HG03039 (cell line): ENCODE measurements around the gene TRMT10B.

Experiments
- ATAC-seq: cut with Tn5 transposase; IDR thresholded peaks from one replicate; pipeline ENCODE4 v1.9.1; 2021; ENCODE audit warnings: mild to moderate bottlenecking, moderate library complexity; ENCODE audit not compliant: unreplicated experiment

TRMT10B gene

GRCh38 chr9:37753489-37754190 is at the start of gene TRMT10B:
TSS of gene TRMT10B (plus strand) at chr9:37753805. CDS start at chr9:37761932, 8,127 bp downstream.
- ATAC-seq: peak; percentile 68

- ATAC-seq: no peak
These were observed 47.8 kb upstream of the TRMT10B start for GRCh38 chr9:37705787-37706186.

- ATAC-seq: no peak
These were observed 47.3 kb upstream of the TRMT10B start for GRCh38 chr9:37706290-37706689.

DNA sequence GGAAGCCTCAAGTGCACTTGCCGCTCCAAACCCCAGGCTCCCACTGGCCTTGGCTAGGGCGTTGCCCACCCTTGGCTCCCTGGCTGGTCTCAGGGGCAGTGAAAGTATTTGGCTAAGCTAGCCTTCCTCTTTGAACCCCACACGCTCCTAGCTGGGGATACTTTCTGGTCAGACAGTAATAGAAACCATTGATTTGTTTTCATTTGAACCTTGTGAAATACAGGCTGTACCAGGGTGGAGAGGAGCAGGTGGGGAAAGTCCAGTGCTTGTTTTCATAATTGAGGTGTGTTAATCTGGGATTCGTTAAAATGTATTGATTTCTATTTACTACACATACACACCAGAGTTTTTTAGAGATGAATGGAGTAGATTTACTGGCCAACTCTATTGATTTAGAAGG is 45.9 kb upstream of the TRMT10B start:
- ATAC-seq: no peak

- no peak for ATAC-seq
These were observed 43.6 kb upstream of the TRMT10B start for GRCh38 chr9:37710046-37710445.

GRCh38 chr9:37715260-37715659 is 38.3 kb upstream of the TRMT10B start:
- ATAC-seq: no peak

DNA sequence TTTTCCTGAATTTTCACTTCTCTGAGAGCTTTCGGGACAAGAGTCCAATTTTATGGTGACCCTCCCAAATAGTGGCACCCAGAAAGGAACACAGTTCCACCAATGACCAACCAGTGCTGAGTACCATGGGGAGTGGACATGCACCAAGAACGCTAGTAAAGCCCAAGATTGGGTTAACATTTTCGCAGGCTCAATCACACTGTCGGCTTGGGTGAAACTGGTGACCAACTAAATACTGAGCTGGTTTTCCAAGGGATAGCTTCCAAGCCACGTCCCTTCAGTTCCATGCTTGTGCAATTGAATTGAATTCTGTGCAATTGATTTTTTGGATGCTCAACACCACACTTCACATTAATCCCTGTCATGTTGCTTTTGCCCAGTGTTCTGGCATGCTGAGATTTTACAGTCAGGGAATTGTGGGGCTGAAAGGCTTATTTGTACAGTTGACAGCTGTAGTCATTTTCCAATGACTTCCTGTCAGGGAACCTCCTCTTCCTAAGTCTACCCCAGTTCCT is 37.6 kb upstream of the TRMT10B start:
- no peak for ATAC-seq

- ATAC-seq: no peak
These were observed 34.1 kb upstream of the TRMT10B start for GRCh38 chr9:37719526-37719925.

DNA sequence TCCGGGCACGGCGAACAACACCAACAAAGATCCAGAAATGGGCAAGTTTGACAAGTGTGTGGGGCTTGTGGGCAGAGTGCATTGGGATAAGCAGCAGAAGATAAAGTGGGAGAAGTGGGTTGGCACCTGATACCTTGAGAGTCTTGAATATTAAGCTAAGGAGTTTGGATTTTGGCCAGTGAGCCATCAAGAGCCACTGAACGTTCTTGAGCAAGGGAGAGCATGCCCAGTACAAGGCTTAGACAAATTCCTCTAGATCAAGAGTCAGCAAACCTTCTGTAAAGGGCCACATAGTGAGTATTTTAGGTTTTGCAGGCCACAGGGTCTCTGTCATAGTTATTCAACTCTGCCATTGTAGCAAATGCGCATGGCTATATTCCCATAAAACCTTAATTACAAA is 26.6 kb upstream of the TRMT10B start:
- ATAC-seq: no peak

DNA sequence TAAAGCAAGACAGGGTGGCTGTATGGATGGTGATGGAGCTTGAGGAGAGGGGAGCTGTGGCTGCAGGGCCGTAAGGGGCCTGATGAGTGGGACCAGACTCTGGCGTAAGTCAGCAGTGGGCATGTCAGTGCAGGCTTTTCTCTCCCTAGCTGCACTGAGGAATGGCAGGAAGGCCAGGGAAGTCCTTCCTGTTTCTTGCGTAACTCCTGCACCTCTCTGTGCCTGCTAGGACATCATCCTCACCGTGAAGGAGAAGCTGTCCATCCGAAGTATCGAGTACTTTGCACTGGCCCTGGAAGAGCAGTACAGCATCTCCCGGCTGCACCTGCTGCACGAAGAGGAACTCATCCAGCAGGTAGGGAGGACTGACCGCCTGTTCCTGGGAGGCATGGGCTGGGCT is 24.1 kb upstream of the TRMT10B start:
- ATAC-seq: no peak

- ATAC-seq: no peak
These were observed 23.3 kb upstream of the TRMT10B start for GRCh38 chr9:37730256-37730655.

DNA sequence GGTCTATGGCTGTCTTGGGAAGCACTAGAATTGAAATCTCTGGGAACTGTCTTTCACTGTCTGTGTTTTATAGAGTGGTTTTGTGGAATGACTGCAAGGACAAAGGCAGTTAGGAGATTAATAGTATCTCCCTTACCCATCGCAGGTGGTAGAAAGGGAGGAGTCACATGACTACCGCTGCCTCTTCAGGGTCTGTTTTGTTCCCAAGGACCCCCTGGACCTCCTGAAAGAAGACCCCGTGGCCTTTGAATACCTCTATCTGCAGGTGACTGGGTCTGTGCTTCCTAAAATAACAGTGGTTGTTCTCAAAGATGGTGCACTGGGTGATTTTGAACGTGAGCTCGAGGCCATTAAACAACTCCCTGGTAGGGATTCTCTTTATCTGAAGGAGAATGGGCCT is 22.8 kb upstream of the TRMT10B start:
- ATAC-seq: no peak

DNA sequence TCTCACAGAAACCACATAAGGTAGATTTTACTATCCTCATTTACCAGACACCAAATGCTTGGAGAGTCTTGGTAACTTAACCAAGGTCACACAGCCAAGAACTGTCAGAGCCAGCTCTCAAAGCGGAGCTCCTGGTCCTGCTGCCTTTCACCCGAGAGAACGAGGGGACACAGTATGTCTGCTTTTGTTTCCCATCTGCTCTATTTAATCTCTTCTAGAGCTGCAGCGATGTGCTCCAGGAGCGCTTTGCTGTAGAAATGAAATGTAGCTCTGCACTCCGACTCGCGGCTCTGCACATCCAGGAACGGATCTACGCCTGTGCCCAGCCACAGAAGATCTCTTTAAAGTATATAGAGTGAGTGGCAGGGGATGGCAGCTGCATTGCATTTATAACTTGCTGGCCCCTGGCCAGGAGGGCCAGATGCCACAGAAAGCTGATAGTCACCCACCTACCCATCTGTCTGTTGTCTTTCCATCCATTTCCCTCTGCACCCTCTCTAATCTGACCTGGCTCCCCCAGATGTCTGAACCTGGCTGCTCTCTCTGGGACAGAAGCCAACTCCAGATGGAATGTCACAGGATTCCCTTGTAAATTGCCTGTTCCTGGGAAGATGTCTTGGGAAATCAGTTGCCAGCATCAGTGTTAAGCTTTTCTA is 21.4 kb upstream of the TRMT10B start:
- no peak for ATAC-seq

DNA sequence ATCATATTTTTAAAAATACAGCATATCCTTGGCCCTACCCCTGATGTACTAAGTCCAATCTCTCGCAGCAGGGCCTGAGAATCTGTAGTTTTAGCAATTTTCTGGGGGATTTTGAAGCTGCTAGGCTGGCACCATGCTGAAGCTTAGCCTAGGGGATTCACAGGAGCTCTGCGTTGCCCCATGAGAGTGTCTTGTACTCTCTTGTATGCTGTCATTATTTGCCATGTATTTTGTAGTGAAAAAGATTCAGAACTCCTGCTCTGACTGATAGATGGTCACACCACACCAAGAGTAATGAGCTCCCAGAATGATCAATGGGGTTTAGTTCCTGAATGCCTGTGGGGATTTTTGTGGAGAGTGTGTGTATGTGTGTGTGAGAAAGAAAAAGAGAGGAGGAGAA is 20.7 kb upstream of the TRMT10B start:
- ATAC-seq: no peak

DNA sequence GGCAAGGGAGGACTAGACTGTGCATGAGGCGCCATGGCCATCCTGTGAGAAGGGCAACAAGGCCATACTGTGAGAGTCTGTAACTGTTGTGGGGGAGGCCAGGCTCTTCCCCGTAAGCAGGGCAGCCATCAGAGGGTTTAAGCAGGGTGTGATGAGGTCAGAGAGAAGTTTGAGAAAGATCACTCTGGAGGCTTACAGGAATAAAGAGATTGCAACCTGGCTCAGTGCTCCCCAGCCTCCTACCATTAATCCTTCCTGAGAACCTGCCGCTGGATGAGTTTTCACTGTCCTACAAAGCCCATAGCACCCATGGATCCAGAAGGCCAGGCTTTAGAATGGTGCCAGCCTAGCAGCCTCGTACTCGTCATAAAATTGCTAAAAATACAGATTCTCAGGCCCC is 14.4 kb upstream of the TRMT10B start:
- no peak for ATAC-seq

GRCh38 chr9:37740128-37740527 is 13.5 kb upstream of the TRMT10B start:
- no peak for ATAC-seq

DNA sequence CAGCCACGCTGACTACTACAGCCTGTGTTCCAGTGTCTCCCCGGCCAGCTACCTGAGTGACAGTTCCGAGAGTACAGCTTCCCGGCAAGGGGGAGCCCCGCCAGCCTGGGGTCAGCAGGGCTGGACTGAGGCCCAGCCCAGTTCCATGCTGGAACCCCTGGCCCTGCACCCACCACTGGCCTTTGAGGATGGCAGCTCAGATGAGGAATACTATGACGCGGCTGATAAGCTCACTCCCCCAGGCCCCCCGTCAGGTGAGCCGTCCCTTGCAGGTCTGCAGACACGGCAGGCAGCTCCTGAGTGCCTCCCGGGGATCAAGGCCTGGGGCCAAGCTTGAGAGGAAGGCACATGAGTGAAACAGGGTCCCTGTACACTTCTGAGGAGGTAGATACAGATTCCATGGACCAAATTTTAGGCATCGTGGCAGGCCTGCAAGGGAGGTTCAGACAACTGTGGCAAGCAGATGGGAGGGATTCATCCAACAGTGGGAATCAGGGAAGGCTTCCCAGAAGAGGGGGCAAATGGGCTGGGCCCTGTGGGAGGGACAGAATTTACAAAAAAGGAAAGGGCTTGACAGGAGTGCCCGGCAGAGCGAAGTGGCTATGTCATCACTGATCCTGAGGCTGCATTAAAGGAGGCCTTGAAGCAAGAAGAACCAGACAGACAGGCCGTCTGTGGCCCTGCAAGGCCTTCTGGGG is 12.8 kb upstream of the TRMT10B start:
- no peak for ATAC-seq

DNA sequence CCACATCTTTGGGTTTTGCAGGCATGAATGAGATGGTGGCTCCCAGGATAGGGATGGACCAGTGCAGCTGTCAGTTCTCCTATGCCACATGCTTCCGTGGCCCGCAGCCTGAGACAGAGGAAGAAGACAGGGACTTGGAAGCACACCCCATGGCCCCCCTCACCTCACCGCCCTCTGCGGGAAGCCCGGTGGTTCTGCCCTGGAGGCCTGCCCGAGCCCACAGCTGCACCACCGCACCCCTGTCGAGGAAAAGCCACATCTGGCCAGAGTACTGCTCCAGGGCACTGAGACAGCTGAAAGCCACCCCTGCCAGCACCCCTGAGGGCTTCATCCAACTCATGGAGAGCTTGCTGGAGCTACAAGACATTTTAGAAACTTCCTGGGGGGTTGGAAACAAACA is 7.6 kb upstream of the TRMT10B start:
- no peak for ATAC-seq

DNA sequence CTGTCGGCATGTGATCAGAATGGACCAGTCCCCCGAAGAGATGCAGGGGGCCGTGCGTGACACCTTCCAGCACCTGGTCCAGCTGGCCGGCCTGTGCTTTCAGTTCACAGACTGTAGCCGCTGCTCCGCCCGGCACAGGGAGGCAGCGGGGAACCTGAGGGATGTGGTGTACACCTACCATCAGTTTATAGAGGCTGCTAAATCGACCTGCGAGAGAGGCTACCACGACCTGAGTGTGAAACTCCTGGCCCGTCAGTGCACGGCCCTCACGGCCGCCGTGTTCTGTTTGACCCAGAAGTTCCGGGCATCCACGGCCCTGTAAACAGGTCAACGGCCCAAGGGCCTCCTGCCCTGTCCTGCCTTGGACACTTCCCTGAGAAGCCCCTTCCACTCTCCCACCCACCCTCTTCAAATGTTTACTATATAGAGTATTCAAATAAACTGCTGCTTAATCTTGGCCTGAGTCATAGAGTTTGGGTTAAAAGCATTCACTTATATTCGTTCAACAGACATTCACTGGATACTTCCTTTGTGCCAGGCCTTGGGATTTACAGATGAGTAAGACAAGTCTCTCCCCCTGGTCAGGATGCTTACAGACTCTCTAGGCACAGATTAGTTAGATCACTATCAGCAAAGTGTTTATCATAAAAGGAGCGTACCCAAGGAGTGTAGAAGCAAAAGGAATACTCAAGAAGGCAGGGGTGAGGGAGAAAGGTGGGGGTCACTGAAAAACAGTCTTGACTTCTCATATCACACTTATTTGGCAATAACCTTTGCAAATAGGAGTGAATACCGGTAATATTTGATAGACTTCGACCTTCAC is 6.9 kb upstream of the TRMT10B start:
- ATAC-seq: no peak

- no peak for ATAC-seq
These were observed 6.3 kb upstream of the TRMT10B start for GRCh38 chr9:37747271-37747753.

DNA sequence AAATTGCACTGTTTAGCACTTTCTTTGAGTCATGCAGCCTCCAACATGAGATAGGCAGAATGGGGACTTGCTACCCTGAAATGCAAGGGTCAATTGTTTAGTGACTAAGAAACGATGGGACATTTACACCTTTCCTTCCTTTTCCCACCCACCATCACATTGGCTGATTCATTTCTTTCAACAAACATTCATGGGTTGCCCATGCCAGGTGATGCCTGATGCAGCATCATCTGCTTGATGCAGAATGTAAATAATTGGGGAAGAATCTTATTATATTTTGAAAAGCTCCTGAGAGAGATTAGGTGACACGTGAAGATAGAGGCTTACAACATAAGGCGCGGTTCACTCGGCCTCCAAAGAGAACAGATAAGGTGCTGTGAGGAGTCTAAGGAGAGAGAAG is 4.5 kb upstream of the TRMT10B start:
- no peak for ATAC-seq
